A549 (cell line): Measurements from ENCODE around the gene PREX1.

Source experiments
- CBX8 ChIP-seq: fragments of 200-600 bp; sonication (generic); IDR thresholded peaks from 2 replicates; pipeline ENCODE4 v1.6.1; 2016
- CTCF ChIP-seq: fragments of >200 bp; sonication (Bioruptor Twin); formaldehyde crosslinking; IDR thresholded peaks from 3 replicates; pipeline ENCODE4 v1.5.1; 2016
- E2F6 ChIP-seq: IDR thresholded peaks from 2 replicates; pipeline ENCODE4 v1.6.1; 2012; ENCODE audit warnings: low read depth, borderline replicate concordance
- ESRRA ChIP-seq: fragments of 150-350 bp; IDR thresholded peaks from 2 replicates; pipeline ENCODE4 v1.6.1; 2014; ENCODE audit warnings: mild to moderate bottlenecking, low read length, borderline replicate concordance
- HDAC2 ChIP-seq: fragments of 200-600 bp; sonication (generic); IDR thresholded peaks from 2 replicates; pipeline ENCODE4 v1.6.1; 2016
- HOXA7 ChIP-seq: fragments of 250-450 bp; sonication (Bioruptor Pico); IDR thresholded peaks from 2 replicates; pipeline ENCODE4 v1.5.0; 2020; ENCODE audit warnings: mild to moderate bottlenecking, moderate library complexity
- MAFK ChIP-seq: fragments of 450-650 bp; IDR thresholded peaks from 2 replicates; pipeline ENCODE4 v1.6.1; 2014; ENCODE audit not compliant: partially characterized antibody
- RCOR1 ChIP-seq: fragments of 150-350 bp; IDR thresholded peaks from 2 replicates; pipeline ENCODE4 v1.6.1; 2014; ENCODE audit warnings: antibody characterized with exemption, low read length, low read depth
- REST ChIP-seq: fragments of 200-600 bp; sonication (generic); IDR thresholded peaks from 2 replicates; pipeline ENCODE4 v1.6.1; 2016; ENCODE audit warnings: antibody characterized with exemption, mild to moderate bottlenecking, moderate library complexity

GRCh38 chr20:48855046-48855445 lies 27.2 kb upstream of the PREX1 start:
- TF ChIP-seq HDAC2 (no peak), REST (no peak), E2F6 (no peak), RCOR1 (no peak), CTCF (no peak), HOXA7 (CRISPR knock-in tag) (no peak), MAFK (no peak), CBX8 (no peak), ESRRA (no peak)
